T-helper 17 cell (primary cell): ENCODE measurements around the gene HYOU1. TPM values are rescaled to one million over a fixed set of nuclear protein-coding genes. Genes with fewer than 3 reads are reported as not detected.

ENCODE experiments used
- ATAC-seq: fragments of 150-1000 bp; cut with Tn5 transposase; 2 replicates; pipeline ENCODE4 v1.10.0; 2021; ENCODE audit warnings: mild to moderate bottlenecking, moderate library complexity
- DNase-seq, 3 donors: peaks; one replicate each; pipeline versions ENCODE4 v3.0.0 to v3.0.0-alpha.2; 2020 to 2021
- H3K9me3 ChIP-seq: one replicate; pipeline ENCODE4 v1.7.0; 2013; ENCODE audit warnings: low read length, mild to moderate bottlenecking; ENCODE audit not compliant: control insufficient read depth, poor library complexity, severe bottlenecking
- H3K27ac Mint-ChIP-seq: one replicate; pipeline ENCODE4 v1.8.0; 2022; ENCODE audit warnings: mild to moderate bottlenecking, moderate library complexity, mixed read lengths
- H3K27me3 Mint-ChIP-seq: one replicate; pipeline ENCODE4 v1.8.0; 2022; ENCODE audit warnings: mixed read lengths
- H3K36me3 Mint-ChIP-seq: one replicate; pipeline ENCODE4 v1.8.0; 2022; ENCODE audit warnings: low read depth, mixed read lengths
- H3K4me1 Mint-ChIP-seq: one replicate; pipeline ENCODE4 v1.8.0; 2022; ENCODE audit warnings: mild to moderate bottlenecking, mixed read lengths
- H3K4me3 Mint-ChIP-seq: one replicate; pipeline ENCODE4 v1.8.0; 2022; ENCODE audit warnings: mild to moderate bottlenecking, moderate library complexity, mixed read lengths
- total RNA-seq, 4 donors: library from RNA in 2 of 4; stranded (reverse) in 2 of 4; gene quantifications; one replicate each; pipeline ENCODE4 v1.2.3 and lab custom pipeline; 2022 to 2026

HYOU1 gene
- total RNA-seq, 2 donors from 2014 or later = 132 to 162 TPM

- H3K36me3 Mint-ChIP-seq = peaks cover 4% of the 10 kb centered on the region
- H3K9me3 ChIP-seq = no peaks in the 10 kb centered on the region
- H3K4me3 Mint-ChIP-seq = peak within 1 kb of the TSS; percentile 98
- H3K4me1 Mint-ChIP-seq = peaks cover 22% of the 10 kb centered on the region
- no peaks in the 10 kb centered on the region for H3K27me3 Mint-ChIP-seq
- H3K27ac Mint-ChIP-seq = peak within 1 kb of the TSS; percentile 98
- ATAC-seq (peak; percentile 95), DNase-seq (peak; percentile 93 to 96 (median 95))
Observed at GRCh38 chr11:118997627-118998387, 59.2 kb downstream of the HYOU1 start, which contains the start of gene CENATAC. Gene CENATAC (plus strand): TSS chr11:118998138. CDS start chr11:118998198, 60 bp downstream.

GRCh38 chr11:118996926-118997626 is 59.9 kb downstream of the HYOU1 start:
- DNase-seq (peak in 1 of 3 donors; percentile 18), ATAC-seq (peak; percentile 34)
- H3K36me3 Mint-ChIP-seq = peaks cover 4% of the 10 kb centered on the region
- H3K27me3 Mint-ChIP-seq = no peaks in the 10 kb centered on the region
- H3K9me3 ChIP-seq = no peaks in the 10 kb centered on the region
- peaks cover 22% of the 10 kb centered on the region for H3K4me1 Mint-ChIP-seq
- peak overlapping the region; percentile 98 for H3K4me3 Mint-ChIP-seq
- peak overlapping the region; percentile 98 for H3K27ac Mint-ChIP-seq

Other genes with a start within 250 kb of the HYOU1 start
- 10 to 100 TPM; 11.1 to 15.0 TPM for gene CXCR5, start 173.3 kb downstream of the HYOU1 start, total RNA-seq
- 100 to 1,000 TPM; 186 to 204 TPM for gene BCL9L, start 131.3 kb downstream of the HYOU1 start, total RNA-seq
- not detected for gene UPK2, start 100.9 kb downstream of the HYOU1 start, total RNA-seq
- not detected for gene FOXR1, start 85.4 kb downstream of the HYOU1 start, total RNA-seq
- 100 to 1,000 TPM; 116 TPM for gene CENATAC, start 59.1 kb downstream of the HYOU1 start, total RNA-seq
- 1,000 to 10,000 TPM; 2,323 to 2,414 TPM for gene RPS25, start 38.9 kb downstream of the HYOU1 start, total RNA-seq
- gene TRAPPC4, start 38.4 kb downstream of the HYOU1 start, total RNA-seq = 10 to 100 TPM; 62.4 to 69.5 TPM
- 10 to 100 TPM in 1 of 2 donors, 1 to 10 TPM in 1; 9.0 to 11.0 TPM for gene SLC37A4, start 26.3 kb downstream of the HYOU1 start, total RNA-seq
- 10 to 100 TPM; 58.3 to 68.0 TPM for gene VPS11, start 10.6 kb upstream of the HYOU1 start, total RNA-seq
- gene HMBS, start 27.7 kb upstream of the HYOU1 start, total RNA-seq = 1 to 10 TPM; 8.7 to 9.1 TPM
- gene DPAGT1, start 44.6 kb upstream of the HYOU1 start, total RNA-seq = 10 to 100 TPM; 18.9 to 20.5 TPM
- gene C2CD2L, start 50.1 kb upstream of the HYOU1 start, total RNA-seq = 10 to 100 TPM; 20.9 to 24.6 TPM
- 10 to 100 TPM; 22.3 to 26.1 TPM for gene HINFP, start 64.4 kb upstream of the HYOU1 start, total RNA-seq
- gene ABCG4, start 91.8 kb upstream of the HYOU1 start, total RNA-seq = not detected
- gene NLRX1, start 111.5 kb upstream of the HYOU1 start, total RNA-seq = 1 to 10 TPM; 6.6 to 6.9 TPM
- 1 to 10 TPM in 1 of 2 donors, under 1 TPM in 1; 0.65 to 1.0 TPM for gene NHERF4, start 128.3 kb upstream of the HYOU1 start, total RNA-seq
- gene CBL, start 149.1 kb upstream of the HYOU1 start, total RNA-seq = 10 to 100 TPM; 36.1 to 41.9 TPM